ENCODE measurements around the gene SLC23A1.
"Not testable (repeated sequence)": the region's sequence is repeated elsewhere in the genome, so short reads cannot be mapped to it uniquely, and the experiment has no call there.

Gene SLC23A1
- 0 to 0.15 (median 0.04) reads per million in 4 donors for total RNA-seq

DNA sequence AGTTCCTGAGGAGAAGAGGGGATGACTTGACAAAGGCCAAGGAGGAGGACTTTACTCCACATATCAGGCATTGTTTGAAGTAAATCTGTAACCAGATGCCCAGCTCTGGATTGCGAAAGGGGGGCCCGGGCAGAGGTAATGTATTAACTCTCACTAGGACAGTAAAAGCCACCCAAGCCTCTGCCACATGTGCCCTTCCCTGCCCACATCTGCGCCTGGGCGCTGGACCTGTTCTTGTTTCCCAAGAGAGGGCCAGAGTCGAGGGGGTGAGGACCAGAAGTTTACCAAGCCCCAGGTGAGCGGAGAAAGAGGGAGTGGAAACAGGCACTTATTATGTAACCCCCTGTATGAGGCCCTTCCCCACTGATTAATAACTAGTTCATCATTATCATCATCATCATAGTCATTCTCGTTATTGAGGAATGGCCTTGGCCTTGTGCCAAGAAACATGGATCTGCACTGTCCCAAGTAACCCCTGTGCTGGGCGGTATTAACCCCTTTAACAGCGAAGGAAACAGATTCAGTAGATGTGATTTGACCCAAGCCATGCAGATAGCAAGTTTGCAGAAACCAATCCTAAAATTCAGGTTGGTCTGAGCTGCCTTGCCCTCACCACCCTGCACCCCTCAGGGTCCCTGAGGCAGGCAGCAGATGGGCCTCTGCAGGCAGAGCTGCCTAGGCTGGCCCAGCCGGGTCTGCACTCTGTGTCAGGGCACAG, at the start of gene SLC23A1:
SLC23A1 (minus strand) TSS at position 23 of the 718 bp plus-strand sequence. CDS start 44 bp downstream, outside the sequence.
- DNase-seq: no peak

DNA sequence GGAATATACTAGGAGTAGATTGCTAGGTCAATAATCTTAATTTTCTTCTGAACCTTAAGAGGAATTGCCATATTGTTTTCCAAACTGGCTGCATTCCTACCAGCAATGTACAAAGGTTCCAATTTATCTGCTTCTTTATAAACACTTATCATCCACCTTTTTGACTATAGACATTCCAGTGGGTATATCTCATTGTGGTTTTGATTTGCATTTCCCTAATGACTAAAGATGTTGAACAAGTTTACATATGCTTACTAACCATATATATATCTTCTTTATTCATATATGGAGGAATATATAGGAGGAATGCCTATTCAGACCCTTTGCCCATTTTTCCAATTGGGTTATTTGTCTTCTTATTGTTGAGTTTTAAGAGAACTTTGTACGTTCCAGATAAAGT, 48.6 kb upstream of the SLC23A1 start:
- DNase-seq: no peak

- no peak for DNase-seq
These were observed 46.9 kb upstream of the SLC23A1 start for GRCh38 chr5:139430015-139430414.

- DNase-seq: no peak
These were observed 43.2 kb upstream of the SLC23A1 start for GRCh38 chr5:139426203-139426885.

DNA sequence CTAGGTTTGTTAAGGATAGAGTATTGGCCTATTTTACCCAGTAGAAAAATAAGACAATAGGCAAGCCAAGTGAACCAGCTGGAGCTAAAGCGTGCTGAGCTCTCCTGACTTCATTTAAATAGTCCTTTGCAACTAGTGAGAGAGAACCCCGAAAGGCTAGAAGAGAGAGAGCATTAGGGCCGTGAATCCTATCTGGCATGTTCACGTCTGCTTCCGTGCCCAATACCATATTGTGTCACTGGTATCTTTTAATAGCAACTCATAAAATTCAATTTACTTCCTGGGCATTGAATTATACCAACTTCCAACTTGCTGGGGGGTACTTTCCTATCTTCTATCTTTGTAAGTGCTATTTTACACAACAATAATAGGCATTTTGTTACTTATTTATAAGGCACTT, 42.4 kb upstream of the SLC23A1 start:
- no peak for DNase-seq

- peak in 4 of 5 donors; percentile 23 to 83 (median 47) for DNase-seq
These were observed 39.3 kb upstream of the SLC23A1 start for GRCh38 chr5:139422307-139422893.

- DNase-seq: no peak
These were observed 36.4 kb upstream of the SLC23A1 start for GRCh38 chr5:139419226-139420192.

DNA sequence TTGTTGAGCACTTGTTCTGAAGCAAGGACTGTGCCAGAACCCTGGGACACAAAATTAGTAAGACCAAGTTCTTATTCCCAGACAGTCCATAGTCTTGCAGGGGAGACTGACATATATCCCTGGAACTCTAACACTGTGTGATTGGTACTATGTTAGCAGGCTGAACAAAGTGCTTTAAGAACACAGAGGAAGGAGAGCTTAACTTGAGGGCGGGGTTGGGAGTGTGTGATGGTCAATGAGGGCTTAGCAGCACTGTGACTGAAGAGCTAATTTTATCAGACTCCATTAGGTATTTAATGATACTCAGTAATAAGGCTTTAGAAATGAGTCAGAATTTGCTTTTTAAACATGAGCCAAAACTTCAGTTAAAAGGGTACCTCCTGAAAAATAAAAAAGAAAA, 35.7 kb upstream of the SLC23A1 start:
- DNase-seq: no peak

DNA sequence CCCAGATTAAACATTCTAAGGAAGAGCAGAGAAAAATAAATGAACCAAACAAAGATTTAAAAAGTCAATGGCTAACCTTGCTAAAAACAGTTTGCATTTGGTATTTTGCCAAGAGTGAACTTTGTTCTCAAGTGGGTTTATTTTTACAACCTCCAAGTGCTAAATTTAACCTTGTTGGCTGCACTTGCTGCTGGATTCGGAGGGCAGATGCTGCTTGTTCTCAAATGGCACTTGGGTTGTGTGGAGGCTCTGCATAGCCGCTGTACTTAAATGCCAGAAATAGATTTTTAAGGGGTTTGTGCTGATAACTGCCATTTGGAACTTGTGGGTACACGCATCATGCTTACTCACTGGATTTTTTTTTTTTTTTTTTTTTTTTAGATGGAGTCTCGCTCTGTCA, 34.1 kb upstream of the SLC23A1 start:
- DNase-seq: no peak

GRCh38 chr5:139416651-139417050, 33.6 kb upstream of the SLC23A1 start:
- DNase-seq: no peak

- no peak for DNase-seq
These were observed 32.8 kb upstream of the SLC23A1 start for GRCh38 chr5:139415869-139416268.

GRCh38 chr5:139415221-139415861, 32.2 kb upstream of the SLC23A1 start:
- DNase-seq: peak in 1 of 5 donors; percentile 88

DNA sequence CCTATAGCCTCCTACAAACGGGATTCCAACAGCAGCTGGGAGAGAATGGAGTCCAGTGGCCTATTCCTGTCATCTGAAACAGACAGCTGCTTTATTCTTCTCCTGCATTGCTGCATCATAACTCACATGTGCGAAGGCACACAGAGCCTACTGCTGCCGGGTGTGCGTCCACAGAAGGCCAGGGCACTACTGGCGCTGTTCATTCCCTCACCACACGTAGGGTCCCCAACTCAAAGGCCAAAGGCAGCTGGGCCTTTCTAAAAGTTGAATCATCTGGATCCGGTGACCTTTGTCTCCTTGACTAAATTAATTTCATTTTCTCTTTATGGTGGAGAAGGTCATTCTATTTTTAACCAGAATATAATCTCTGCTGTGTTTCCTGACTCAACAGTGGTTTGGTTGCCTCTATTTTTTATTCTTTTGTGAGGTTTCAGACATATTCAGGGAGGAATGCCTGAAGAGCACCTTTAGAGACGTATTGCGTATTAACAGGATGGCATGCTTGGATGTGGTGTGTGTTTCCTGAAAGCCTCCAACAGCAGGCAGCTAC, 31.6 kb upstream of the SLC23A1 start:
- DNase-seq: no peak

DNA sequence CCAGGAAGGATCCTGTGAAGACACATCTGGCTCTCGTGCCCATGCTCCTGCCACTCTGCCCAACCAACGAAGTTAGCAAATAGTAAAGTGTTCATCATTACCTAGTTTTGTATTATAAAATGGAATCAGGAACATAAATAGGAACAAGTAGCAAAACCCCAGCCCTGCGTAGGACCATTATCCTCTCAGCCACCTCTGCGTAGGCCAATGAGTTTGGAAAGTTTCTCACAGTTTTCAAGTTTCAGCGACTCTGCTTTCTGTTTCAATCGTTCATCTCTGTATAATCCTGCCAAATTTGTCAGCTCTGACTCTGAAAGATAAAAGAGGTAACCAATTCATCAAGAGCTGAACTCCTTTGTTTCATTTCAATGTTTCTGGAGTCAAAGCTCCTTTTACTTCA, 30.9 kb upstream of the SLC23A1 start:
- DNase-seq: peak in 1 of 5 donors; percentile 60

DNA sequence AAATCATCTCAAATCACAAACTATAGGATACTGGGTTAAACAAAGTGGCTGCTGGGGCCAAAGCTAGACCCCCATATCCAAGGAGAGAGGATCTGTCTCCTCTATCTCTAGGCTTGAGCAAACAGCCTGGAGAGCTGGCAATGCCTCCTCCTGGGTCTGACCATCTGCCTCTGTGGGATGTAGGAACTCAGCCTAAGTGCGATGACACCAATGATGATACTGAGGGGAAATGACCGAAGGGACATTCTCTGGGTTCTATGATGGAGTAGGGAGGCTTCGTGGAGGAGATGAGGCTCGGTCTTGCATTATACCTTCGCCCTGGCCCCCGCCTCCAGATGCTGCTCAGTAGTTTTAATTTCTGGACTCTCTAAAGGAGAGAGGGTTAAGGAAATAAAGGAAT, 30.1 kb upstream of the SLC23A1 start:
- no peak for DNase-seq

DNA sequence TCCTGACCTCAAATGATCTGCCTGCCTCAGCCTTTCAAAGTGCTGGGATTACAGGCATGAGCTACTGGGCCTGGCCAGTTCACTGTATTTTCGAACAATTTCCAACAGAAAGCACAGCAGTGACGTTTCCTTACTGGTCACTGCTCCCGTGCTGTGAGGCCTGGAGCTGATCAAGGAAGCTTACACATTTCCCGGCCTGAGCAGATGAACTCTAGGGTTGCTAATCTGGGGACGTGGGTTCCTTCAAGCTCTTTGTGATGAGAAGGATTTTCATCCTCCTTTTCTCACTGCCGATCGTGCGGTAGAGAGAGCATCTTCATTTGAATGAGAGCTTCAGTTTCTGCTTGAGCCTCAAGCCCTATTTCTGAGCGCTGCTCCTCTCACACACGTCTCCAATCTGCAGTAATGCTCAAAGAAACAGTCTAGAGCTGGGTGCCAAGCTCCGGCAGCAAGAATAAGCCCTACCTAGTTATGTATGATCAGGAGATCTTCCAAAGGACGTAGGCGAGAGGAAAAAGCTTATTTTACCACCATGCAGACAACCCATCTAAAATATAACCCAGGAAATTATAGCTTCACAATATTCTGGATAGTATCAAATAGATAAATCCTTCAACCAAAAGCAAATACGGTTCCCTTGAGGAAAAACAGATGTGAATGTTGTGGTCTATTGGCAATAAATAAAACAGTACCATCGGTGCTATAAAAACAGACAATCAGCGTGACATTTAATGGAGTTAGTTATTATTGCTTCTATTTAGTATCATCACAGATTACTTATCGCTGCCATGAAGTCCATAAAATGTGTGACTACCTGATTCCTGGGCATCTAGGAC, 28.1 kb upstream of the SLC23A1 start:
- no peak for DNase-seq

- no peak for DNase-seq
These were observed 27.3 kb upstream of the SLC23A1 start for GRCh38 chr5:139410121-139410992.

GRCh38 chr5:139409116-139409515, 26.0 kb upstream of the SLC23A1 start:
- DNase-seq: not testable (repeated sequence)

DNA sequence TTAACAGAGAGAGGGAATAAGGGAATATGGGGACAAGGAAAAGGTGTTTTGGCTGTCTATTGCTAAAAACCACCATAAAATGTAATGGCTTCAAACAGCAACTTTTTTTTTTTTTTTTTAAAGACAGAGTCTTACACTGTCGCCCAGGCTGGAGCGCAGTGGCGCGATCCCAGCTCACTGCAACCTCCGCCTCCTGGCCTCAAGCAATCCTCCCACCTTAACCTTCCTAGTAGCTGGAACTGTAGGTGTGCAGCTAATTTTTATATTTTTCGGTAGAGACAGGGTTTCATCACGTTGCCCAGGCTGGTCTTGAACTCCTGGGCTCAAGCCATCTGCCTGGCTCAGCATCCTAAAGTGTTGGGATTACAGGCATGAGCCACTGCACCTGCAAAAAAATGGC, 25.1 kb upstream of the SLC23A1 start:
- no peak for DNase-seq

- DNase-seq: no peak
These were observed 24.4 kb upstream of the SLC23A1 start for GRCh38 chr5:139407517-139407916.

All from T-helper 1 cell (primary cell).